Measurements from ENCODE around the gene ZCCHC2. TPM values are rescaled to one million over a fixed set of nuclear protein-coding genes. Genes with fewer than 3 reads are reported as not detected.

ZCCHC2 gene
- total and polyA plus RNA-seq, 2 of the 8 experiments (the other 6 are each of a cell fraction or from before 2014, with no cell fraction given) = 13.5 to 18.6 TPM

DNA sequence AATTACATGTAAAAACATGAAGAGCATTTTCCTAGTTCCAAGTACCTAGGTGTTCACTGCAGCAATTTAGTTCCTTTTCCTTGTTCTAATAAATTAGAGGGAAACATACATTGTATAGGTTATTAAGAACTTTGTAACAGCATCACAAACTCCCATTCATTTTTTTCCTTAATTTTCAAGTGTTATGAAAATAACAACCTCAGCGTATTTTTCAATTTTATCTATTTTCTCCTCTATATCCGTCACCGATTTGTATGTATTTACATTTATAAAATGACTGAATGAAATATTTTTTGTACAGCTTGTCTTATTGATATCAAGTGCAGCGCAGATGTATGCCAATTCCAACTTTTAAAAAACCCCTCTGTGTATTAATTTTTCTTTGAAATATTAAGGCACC lies 44.0 kb downstream of the ZCCHC2 start:
- Histone ChIP-seq H3K79me2 (ENCODE audit: control insufficient read depth in 1 of 2, insufficient read depth in 2 of 2, low read length in 2 of 2) (no peaks in the 10 kb centered on the region), H2BK15ac (ENCODE audit: low read length) (no peak overlapping the region), H3K4me2 (ENCODE audit: insufficient read depth in 1 of 2, low read depth in 2 of 2, low read length in 2 of 2) (no peak overlapping the region), H3K4me3 (ENCODE audit: extremely low read depth in 1 of 4, insufficient read depth in 2 of 4, low read depth in 3 of 4, low read length in 4 of 4) (no peak overlapping the region), H4K8ac (ENCODE audit: extremely low read depth, insufficient read depth, low read length) (no peak overlapping the region), H3K23ac (ENCODE audit: insufficient read length) (no peak overlapping the region), H3K18ac (ENCODE audit: extremely low read depth, low read length) (no peak overlapping the region), H3K9ac (replicated peaks in 1 of 4; ENCODE audit: extremely low read depth in 1 of 4, low read depth in 3 of 4, low read length in 3 of 4) (no peak overlapping the region), H3K27me3 (replicated peaks in 1 of 4; ENCODE audit: control insufficient read depth in 3 of 4, extremely low read depth in 1 of 4, insufficient read depth in 3 of 4, low read length in 3 of 4) (no peaks in the 10 kb centered on the region), H4K20me1 (replicated peaks in 1 of 2; ENCODE audit: control insufficient read depth in 1 of 2, insufficient read depth in 2 of 2, low read length in 2 of 2) (no peaks in the 10 kb centered on the region), H3K4ac (replicated peaks; ENCODE audit: insufficient read length, low read depth, low read length) (no peak overlapping the region), H2BK20ac (ENCODE audit: low read length) (no peak overlapping the region), H4K5ac (ENCODE audit: insufficient read length, low read depth, low read length) (no peak overlapping the region), H2AK5ac (ENCODE audit: low read depth, low read length) (no peak overlapping the region), H2BK12ac (ENCODE audit: low read depth, low read length) (no peak overlapping the region), H2AFZ (ENCODE audit: low read length) (no peak overlapping the region), H3K79me1 (ENCODE audit: low read depth, low read length) (no peaks in the 10 kb centered on the region; the same call in 1 of the 2 replicates), H4K91ac (replicated peaks; ENCODE audit: insufficient read length, low read length) (no peak overlapping the region), H3K4me1 (replicated peaks in 1 of 4; ENCODE audit: control insufficient read depth in 3 of 4, insufficient read depth in 4 of 4, low read length in 3 of 4) (no peaks in the 10 kb centered on the region), H2BK5ac (ENCODE audit: low read depth, low read length) (no peak overlapping the region), H3K56ac (replicated peaks; ENCODE audit: insufficient read length, low read depth, low read length) (no peak overlapping the region), H3K36me3 (ENCODE audit: control insufficient read depth in 2 of 4, insufficient read depth in 4 of 4, low read length in 3 of 4) (peaks cover 0 to 15% (median 3%) of the 10 kb centered on the region in 4 experiments; a peak in 5 of 8 replicates), H3K9me3 (ENCODE audit: insufficient read depth in 2 of 2, low read depth in 1 of 2, low read length in 1 of 2) (0 out of 4 replicates have a peak, but pooled peaks cover 0 to 3% of the 10 kb centered on the region in 2 experiments), H3K23me2 (ENCODE audit: low read depth, low read length) (no peaks in the 10 kb centered on the region), H2BK120ac (replicated peaks; ENCODE audit: low read depth, low read length) (no peak overlapping the region), H3K27ac (ENCODE audit: low read depth, low read length) (no peak overlapping the region), H3K14ac (ENCODE audit: insufficient read length) (no peak overlapping the region)
- TF ChIP-seq GTF2F1 (IDR thresholded peaks at IDR 0.05; ENCODE audit: borderline replicate concordance, low read depth, low read length) (no peak), NANOG (IDR thresholded peaks at IDR 0.05; ENCODE audit: insufficient read depth, low read depth, low read length, poor library complexity, severe bottlenecking) (no peak), SUZ12 (IDR thresholded peaks at IDR 0.05; ENCODE audit: low read length) (no peak), CREB1 (IDR thresholded peaks at IDR 0.05) (no peak), POU5F1 (IDR thresholded peaks at IDR 0.05; ENCODE audit: low read depth, low read length) (no peak), MAFK (IDR thresholded peaks at IDR 0.05; ENCODE audit: low read depth, low read length) (no peak)
- TF ChIP-seq, protein P1, sequence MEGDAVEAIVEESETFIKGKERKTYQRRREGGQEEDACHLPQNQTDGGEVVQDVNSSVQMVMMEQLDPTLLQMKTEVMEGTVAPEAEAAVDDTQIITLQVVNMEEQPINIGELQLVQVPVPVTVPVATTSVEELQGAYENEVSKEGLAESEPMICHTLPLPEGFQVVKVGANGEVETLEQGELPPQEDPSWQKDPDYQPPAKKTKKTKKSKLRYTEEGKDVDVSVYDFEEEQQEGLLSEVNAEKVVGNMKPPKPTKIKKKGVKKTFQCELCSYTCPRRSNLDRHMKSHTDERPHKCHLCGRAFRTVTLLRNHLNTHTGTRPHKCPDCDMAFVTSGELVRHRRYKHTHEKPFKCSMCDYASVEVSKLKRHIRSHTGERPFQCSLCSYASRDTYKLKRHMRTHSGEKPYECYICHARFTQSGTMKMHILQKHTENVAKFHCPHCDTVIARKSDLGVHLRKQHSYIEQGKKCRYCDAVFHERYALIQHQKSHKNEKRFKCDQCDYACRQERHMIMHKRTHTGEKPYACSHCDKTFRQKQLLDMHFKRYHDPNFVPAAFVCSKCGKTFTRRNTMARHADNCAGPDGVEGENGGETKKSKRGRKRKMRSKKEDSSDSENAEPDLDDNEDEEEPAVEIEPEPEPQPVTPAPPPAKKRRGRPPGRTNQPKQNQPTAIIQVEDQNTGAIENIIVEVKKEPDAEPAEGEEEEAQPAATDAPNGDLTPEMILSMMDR (IDR thresholded peaks at IDR 0.05; ENCODE audit: control extremely low read depth in 1 of 3, insufficient read depth in 1 of 3, low read depth in 1 of 3, low read length in 3 of 3) = no peak
- TF ChIP-seq, protein P2, sequence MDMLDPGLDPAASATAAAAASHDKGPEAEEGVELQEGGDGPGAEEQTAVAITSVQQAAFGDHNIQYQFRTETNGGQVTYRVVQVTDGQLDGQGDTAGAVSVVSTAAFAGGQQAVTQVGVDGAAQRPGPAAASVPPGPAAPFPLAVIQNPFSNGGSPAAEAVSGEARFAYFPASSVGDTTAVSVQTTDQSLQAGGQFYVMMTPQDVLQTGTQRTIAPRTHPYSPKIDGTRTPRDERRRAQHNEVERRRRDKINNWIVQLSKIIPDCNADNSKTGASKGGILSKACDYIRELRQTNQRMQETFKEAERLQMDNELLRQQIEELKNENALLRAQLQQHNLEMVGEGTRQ (IDR thresholded peaks at IDR 0.05; ENCODE audit: low read length) = no peak
- DNase-seq (ENCODE audit: low read depth in 1 of 2, low spot score in 2 of 2) = no peak
- 93 to 100% methylated on average over 1 to 4 of the region's 4 CpGs for WGBS, 2 experiments (ENCODE audit: extremely low coverage in 1 of 2, insufficient coverage in 1 of 2, insufficient read length in 1 of 2, insufficient replicate concordance in 2 of 2, low coverage in 1 of 2, low lambda C conversion rate in 2 of 2, missing lambda C conversion rate in 1 of 2)
- CTCF ChIA-PET (ENCODE audit: partially characterized antibody) = interaction anchor here (0.8 to 3.0 kb wide), 11 partner anchors 9 to 141 kb away, joined by 3 to 20 read pairs (median 6); no protein-coding TSS in a partner anchor
- FAIRE-seq = peak; percentile 13
- POLR2A ChIA-PET (ENCODE audit: partially characterized antibody) = no interaction called here
